GM19025 (cell line): Measurements from ENCODE around the gene FAM163B.

Experiments used
- ATAC-seq: cut with Tn5 transposase; IDR thresholded peaks from one replicate; pipeline ENCODE4 v1.9.1; 2021; ENCODE audit warnings: mild to moderate bottlenecking, low read depth, moderate library complexity; ENCODE audit not compliant: unreplicated experiment

FAM163B gene

GRCh38 chr9:133603135-133603927 is 5.9 kb downstream of the FAM163B start:
- no peak for ATAC-seq

- no peak for ATAC-seq
Measured at GRCh38 chr9:133602277-133602676, 6.9 kb downstream of the FAM163B start.

GRCh38 chr9:133601746-133602145 is 7.4 kb downstream of the FAM163B start:
- no peak for ATAC-seq

GRCh38 chr9:133600739-133601138 is 8.4 kb downstream of the FAM163B start:
- no peak for ATAC-seq

- no peak for ATAC-seq
Measured at GRCh38 chr9:133599470-133600173, 9.6 kb downstream of the FAM163B start.

- no peak for ATAC-seq
Measured at GRCh38 chr9:133598978-133599377, 10.2 kb downstream of the FAM163B start.

GRCh38 chr9:133597316-133597957 is 11.8 kb downstream of the FAM163B start:
- no peak for ATAC-seq

GRCh38 chr9:133595910-133596309 is 13.3 kb downstream of the FAM163B start:
- ATAC-seq: no peak

- no peak for ATAC-seq
Measured at GRCh38 chr9:133594310-133594709, 14.9 kb downstream of the FAM163B start.

GRCh38 chr9:133593587-133594253 is 15.5 kb downstream of the FAM163B start:
- ATAC-seq: no peak

- ATAC-seq: no peak
Measured at GRCh38 chr9:133592731-133593409, 16.3 kb downstream of the FAM163B start.

GRCh38 chr9:133591985-133592384 is 17.2 kb downstream of the FAM163B start:
- no peak for ATAC-seq

GRCh38 chr9:133591116-133591910 is 17.9 kb downstream of the FAM163B start:
- ATAC-seq: no peak

- ATAC-seq: no peak
Measured at GRCh38 chr9:133590231-133590855, 18.8 kb downstream of the FAM163B start.

GRCh38 chr9:133589454-133590227 is 19.5 kb downstream of the FAM163B start:
- ATAC-seq: no peak

- no peak for ATAC-seq
Measured at GRCh38 chr9:133587466-133587865, 21.7 kb downstream of the FAM163B start.

- ATAC-seq: no peak
Measured at GRCh38 chr9:133587051-133587450, 22.1 kb downstream of the FAM163B start.
